NCI-H69 (cell line): ENCODE data around the gene CDH13.

Source experiments
- DNase-seq: peaks from one replicate; lab custom pipeline; 2025; lab: John Stamatoyannopoulos, UW

Gene CDH13

GRCh38 chr16:83513008-83513755 lies 886.4 kb downstream of the CDH13 start:
- DNase-seq: no peak

- no peak for DNase-seq
Observed at GRCh38 chr16:83515395-83515794, 888.6 kb downstream of the CDH13 start.

- no peak for DNase-seq
Observed at GRCh38 chr16:83516931-83517330, 890.2 kb downstream of the CDH13 start.

GRCh38 chr16:83517398-83517797 lies 890.6 kb downstream of the CDH13 start:
- no peak for DNase-seq

- no peak for DNase-seq
Observed at GRCh38 chr16:83520596-83520995, 893.8 kb downstream of the CDH13 start.

GRCh38 chr16:83530293-83530692 lies 903.5 kb downstream of the CDH13 start:
- no peak for DNase-seq

- no peak for DNase-seq
Observed at GRCh38 chr16:83532634-83533033, 905.9 kb downstream of the CDH13 start.

GRCh38 chr16:83533193-83533592 lies 906.4 kb downstream of the CDH13 start:
- DNase-seq: peak; percentile 59

- DNase-seq: no peak
Observed at GRCh38 chr16:83538707-83539106, 911.9 kb downstream of the CDH13 start.

GRCh38 chr16:83539736-83540490 lies 913.1 kb downstream of the CDH13 start:
- no peak for DNase-seq

- no peak for DNase-seq
Observed at GRCh38 chr16:83541231-83541630, 914.5 kb downstream of the CDH13 start.

- DNase-seq: no peak
Observed at GRCh38 chr16:83542491-83542890, 915.7 kb downstream of the CDH13 start.

GRCh38 chr16:83549316-83550182 lies 922.8 kb downstream of the CDH13 start:
- no peak for DNase-seq

- no peak for DNase-seq
Observed at GRCh38 chr16:83550183-83550569, 923.4 kb downstream of the CDH13 start.

GRCh38 chr16:83552228-83552627 lies 925.5 kb downstream of the CDH13 start:
- no peak for DNase-seq

GRCh38 chr16:83552930-83553329 lies 926.2 kb downstream of the CDH13 start:
- DNase-seq: no peak

GRCh38 chr16:83554096-83554495 lies 927.3 kb downstream of the CDH13 start:
- DNase-seq: no peak

- no peak for DNase-seq
Observed at GRCh38 chr16:83554540-83554939, 927.8 kb downstream of the CDH13 start.

- DNase-seq: no peak
Observed at GRCh38 chr16:83561876-83562275, 935.1 kb downstream of the CDH13 start.

GRCh38 chr16:83568345-83568744 lies 941.6 kb downstream of the CDH13 start:
- no peak for DNase-seq

GRCh38 chr16:83574388-83574787 lies 947.6 kb downstream of the CDH13 start:
- DNase-seq: no peak

GRCh38 chr16:83577078-83577745 lies 950.4 kb downstream of the CDH13 start:
- peak; percentile 57 for DNase-seq
